Suppressor macrophage treated with lipopolysaccharide for 1 hour (primary cell): ENCODE results near the gene NKAIN4.

Experiments
- DNase-seq, 3 donors: peaks; one replicate each; pipeline ENCODE4 v3.0.0-alpha.2; 2020 to 2022

NKAIN4 gene

GRCh38 chr20:63254232-63254605, at the start of gene NKAIN4:
NKAIN4 (minus strand) TSS chr20:63254463; CDS start chr20:63254450, 13 bp downstream.
- DNase-seq = no peak

GRCh38 chr20:63303095-63303666, 48.9 kb upstream of the NKAIN4 start:
- no peak for DNase-seq

- no peak for DNase-seq
Measured at GRCh38 chr20:63301671-63302070, 47.4 kb upstream of the NKAIN4 start.

GRCh38 chr20:63298731-63299312, 44.6 kb upstream of the NKAIN4 start:
- no peak for DNase-seq

DNA sequence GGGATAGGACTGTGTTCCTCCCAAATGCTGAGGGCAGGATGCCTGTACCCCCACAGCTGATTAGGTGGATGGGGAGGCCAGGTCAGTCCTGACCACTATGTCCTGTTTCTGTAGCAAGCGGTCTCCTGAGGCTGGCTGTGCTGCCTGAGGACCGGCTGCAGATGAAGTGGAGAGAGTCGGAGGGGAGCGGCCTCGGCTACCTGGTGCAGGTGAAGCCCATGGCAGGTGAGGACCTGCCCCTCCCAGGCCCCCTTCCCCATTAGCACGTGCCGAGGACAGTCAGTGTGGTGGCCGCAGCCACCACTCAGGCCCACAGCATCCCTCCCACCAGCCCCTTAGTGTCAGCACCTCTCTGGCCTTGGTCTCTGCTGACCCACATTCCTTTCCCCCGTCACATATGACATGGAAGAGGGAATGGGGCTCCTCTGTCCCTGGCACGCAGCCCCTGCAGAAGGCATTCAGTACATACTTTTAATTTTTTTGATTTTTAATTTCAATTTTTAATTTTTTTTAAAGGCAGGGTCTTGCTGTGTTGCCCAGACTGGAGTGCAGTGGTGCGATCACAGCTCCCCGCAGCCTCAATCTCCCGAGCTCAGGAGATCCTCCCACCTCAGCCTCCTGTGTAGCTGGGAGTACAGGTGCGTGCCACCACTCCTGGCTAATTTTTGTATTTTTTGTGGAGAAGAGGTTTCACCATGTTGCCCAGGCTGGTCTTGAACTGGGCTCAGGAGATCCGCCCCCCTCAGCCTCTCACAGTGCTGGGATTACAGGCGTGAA, 43.7 kb upstream of the NKAIN4 start:
- no peak for DNase-seq

DNA sequence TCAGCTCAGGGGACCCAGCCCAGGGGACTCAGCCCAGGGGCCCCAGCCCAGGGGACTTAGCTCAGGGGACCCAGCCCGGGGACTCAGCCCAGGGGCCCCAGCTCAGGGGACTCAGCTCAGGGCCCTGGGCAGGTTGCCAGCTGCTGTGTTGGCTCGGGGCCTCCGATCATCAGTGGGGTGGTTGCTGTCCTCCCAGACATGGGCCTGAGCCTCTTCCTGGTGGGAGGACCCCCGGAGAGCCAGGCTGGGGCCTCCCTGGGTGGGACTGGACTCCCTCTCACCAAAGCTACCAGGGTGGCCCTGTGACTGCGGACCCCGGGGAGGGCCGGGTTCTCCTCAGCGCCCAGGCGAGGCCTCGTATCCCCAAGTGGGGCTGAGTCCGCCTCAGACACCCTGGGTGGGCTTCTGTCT, 43.1 kb upstream of the NKAIN4 start:
- no peak for DNase-seq

DNA sequence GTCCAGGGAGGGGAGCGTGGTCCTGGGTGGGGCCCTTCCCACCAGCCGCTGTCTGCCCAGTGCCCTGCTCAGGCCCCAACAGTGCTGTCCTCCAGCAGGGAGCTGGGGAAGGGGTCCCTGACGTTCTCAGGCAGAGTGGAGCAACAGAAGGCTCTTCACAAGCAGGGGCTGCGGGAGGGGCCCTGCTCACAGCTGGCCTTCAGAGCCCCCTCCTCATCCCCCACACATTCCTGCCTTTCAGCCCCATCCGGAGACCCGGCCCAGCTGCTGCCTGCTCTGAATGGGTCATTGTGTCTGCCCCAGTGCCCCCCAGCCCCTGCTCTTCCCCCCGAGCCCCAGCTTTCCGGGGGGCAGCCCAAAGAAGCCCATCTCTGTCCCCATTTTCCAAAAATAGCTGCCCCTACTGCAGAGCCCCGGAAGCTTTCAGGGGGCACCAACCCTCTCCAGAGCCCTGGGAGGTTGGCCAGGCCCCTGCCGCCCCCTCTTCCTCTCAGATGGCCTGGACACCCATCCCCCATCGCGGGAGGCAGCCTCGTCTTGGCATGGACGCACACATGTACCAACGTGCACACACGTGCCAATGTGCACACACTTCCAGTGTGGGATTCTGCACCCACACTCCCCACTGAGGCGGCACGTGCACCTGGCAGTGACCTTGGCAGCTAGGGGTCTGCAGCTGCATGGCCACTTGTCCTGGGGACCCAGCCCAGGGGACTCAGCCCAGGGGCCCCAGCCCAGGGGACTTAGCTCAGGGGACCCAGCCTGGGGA, 42.5 kb upstream of the NKAIN4 start:
- DNase-seq = no peak

DNA sequence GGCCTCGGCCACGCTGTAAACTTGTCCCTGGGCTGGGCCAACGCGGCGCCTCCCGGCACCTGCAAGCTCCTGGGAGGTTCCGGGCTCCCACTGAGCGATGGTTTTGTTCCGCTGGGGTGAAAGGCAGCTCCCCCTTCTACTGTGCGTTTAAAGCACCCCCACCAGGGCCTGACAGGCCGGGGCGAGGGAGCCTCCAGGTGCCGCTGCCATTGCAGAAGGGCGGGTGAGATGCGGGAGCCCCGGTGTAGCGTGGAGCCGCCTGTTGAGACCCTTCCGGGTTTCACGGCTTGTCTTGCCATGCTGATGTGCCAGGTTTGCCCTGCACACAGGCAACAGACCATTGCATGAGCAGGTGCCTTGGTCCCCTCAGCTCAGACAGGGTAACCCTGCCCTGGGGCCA, 41.6 kb upstream of the NKAIN4 start:
- no peak for DNase-seq

DNA sequence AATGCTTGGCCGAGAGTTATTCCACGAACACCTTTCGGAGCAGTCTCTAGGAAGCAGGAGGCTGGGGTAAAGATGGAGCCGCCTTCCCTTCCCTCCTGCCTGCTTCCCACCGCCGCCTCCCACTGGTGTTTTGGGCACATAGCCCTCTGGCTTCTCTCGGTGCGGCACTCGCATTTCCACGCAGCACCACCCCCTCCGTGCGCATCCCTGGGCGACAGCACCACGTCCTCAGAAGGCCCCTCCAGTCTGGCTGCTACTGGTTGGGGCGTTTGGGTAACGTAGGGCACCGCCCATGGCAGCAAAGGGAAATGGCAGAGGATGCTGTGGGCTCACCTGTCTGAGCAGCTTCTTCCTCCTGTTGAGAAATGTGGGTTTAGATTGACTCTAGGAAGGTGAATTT, 41.2 kb upstream of the NKAIN4 start:
- DNase-seq = no peak

DNA sequence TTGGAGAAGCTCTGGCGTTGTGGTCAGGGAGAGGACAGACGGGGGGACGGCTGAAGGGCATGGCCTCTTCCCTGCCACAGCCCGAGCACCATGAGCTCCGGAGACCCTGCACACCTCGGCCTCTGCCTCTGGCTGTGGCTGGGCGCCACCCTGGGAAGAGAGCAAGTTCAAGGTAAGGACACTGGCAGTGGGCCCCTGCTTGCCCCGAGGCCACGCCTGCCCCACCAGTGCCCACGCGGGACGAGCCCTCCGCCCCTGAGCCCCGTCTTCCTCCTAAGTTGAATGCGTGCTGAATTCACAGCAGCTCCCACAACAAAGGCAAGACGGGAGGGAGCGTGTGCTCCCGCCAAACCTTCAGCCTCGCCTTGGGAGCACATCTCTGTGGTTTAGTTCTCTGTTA, 40.8 kb upstream of the NKAIN4 start:
- DNase-seq = no peak

DNA sequence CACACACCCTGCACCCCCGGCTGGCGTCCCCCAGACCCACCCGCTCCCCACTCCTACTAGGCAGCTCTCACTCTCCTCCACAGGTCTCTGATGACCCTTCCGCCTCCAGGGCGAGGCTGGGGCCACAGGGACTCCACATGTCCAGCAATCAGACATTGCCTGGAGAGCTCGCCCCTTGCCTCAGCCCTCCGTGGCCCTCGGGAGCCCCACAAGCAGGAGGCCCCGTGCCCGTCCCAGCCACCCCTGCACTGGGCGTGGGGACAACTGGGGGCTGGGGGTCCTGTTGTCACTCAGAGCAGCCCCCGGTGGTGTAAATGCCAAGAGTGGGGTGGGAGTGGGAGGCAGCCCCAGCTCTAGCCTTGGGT, 40.3 kb upstream of the NKAIN4 start:
- no peak for DNase-seq

DNA sequence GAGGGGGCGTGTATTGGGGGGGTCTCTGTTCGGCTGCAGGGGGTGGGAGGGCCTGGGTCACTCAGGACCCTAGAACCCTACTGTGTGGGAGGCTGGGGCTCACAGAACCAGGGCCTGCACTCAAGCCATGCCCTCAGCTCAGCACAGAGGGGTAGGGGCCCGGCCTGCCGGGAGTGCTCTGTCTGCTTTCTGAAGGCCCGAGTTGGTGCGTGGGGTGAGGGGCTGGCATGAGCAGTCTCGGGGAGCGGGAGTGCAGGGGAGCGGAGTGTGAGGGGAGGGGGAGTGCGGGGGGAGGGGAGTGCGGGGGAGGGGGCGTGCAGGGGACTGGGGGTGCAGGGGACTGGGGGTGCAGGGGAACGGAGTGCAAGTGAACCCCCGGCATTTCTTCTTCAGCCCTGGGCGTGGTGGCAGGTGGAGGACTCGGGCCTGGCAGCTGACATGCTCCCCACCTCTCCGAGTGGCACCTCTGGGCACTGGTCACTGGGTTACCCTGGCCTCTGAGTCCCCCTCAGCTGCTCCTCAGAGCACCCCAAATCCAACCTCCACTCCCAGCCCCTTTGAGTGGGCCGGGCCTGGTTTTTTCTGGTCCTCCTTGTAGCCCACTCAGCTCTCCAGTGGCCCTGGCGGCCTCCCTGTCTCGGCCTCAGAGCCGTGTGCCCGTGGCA, 39.7 kb upstream of the NKAIN4 start:
- DNase-seq = no peak

DNA sequence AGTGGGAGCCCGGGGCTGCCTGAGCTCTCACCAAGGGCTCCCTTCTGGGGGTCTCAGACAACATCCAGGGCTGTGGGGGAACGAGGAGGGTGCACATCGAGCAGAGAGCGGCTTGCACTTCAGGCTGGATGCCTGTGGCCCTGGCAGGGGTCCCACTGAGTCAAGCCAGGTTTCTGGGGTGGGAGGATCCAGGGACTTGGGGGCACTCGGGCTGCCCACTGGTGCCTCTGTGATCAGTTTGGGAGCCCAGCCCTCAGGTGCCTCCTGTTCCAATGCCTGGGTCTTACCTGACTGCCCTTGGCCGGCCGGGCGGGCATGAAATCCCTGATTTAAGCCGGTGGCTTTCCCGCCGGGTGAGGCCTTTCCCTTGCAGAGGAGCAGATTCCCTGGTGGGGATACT, 39.2 kb upstream of the NKAIN4 start:
- DNase-seq = no peak

- DNase-seq = no peak
Measured at GRCh38 chr20:63292904-63293303, 38.6 kb upstream of the NKAIN4 start, which contains the start of gene COL20A1. COL20A1 (plus strand) TSS chr20:63293186; CDS start chr20:63295108, 1,922 bp downstream.

- DNase-seq = peak in 2 of 3 donors; percentile 31 to 54
Measured at GRCh38 chr20:63292292-63292701, 38.0 kb upstream of the NKAIN4 start.

- DNase-seq = no peak
Measured at GRCh38 chr20:63291811-63292210, 37.5 kb upstream of the NKAIN4 start.

DNA sequence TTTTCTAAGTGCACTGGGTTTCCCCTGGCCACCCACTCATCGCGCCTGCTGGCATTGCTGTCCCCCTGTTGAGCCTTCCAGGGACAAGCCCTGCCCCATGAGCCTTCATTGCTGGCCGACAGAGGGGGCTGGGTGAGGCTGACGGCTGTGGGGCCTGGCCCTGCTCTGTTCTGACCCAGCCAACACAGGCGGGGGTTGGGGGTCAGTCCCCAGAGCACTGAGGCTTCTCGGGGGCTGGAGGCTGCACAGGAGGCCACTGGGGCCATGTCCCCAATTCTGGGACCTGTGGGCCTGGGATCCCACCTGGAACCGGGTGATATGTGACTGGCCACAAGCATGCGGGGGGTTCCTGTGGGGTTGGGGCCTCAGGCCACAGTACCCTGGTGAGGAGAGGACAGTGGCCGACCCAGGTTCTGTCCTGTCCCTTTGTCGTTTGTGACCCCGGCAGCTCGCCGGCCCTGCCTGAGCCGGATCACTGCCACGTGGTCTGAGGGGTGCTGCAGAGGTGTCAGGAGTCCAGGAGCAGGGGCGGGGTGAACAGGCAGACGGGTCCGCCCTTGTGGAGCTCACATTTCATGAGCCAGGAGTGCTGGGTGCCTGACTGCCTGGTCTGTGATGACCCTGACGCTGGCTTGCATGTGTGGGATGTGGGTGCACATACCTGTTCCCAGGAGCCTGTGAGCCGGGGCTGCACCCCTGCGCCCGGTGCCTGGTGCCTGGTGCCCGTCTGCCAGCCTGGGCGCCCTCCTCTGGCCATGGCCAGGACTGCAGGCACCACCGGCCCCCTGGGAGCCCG, 36.6 kb upstream of the NKAIN4 start:
- DNase-seq = peak; percentile 36 to 65 (median 50)

DNA sequence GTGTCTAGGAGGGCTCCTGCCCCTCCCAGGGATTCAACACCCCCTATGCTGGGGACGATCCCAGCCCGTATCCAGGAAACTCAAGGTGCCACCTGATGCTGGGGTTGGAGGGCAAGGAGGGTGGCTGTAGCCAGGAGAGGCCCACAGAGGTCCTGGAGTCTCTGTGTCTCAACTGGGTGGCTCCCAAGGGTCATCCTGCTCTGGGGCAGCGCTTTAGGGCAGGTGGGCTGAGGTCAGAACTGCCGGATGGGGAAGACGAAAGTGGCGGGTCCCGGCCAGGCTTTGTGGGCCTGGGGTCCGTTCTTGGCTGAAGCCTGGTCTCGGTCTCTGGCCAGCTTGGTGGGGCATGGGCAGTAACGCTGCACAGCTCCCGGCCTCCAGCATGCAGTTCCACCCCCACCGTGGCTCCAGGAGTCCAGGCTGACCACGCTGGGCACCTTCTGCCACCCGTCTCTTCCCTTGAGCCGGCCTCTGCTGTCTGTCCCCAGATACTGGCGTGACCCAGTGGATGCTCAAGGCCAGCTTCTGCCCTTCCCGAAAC, 35.9 kb upstream of the NKAIN4 start:
- no peak for DNase-seq

GRCh38 chr20:63289311-63290135, 35.3 kb upstream of the NKAIN4 start:
- no peak for DNase-seq

- DNase-seq = no peak
Measured at GRCh38 chr20:63288581-63289251, 34.5 kb upstream of the NKAIN4 start.
